Chondrocyte (in vitro differentiated cells): Measurements from ENCODE around the gene OLA1. TPM values are rescaled to one million over a fixed set of nuclear protein-coding genes. Genes with fewer than 3 reads are reported as not detected.

Experiments used
- DNase-seq: peaks from one replicate; pipeline ENCODE4 v3.0.0; 2021; ENCODE audit warnings: mixed read lengths, low spot score
- H3K27ac Mint-ChIP-seq: one replicate; pipeline ENCODE4 v1.8.0; 2021; ENCODE audit warnings: mild to moderate bottlenecking, moderate library complexity, mixed read lengths; ENCODE audit not compliant: unreplicated experiment
- H3K27me3 Mint-ChIP-seq: 2 replicates; pipeline ENCODE4 v1.8.0; 2021; ENCODE audit warnings: low read depth, mixed read lengths
- H3K36me3 Mint-ChIP-seq: 2 replicates; pipeline ENCODE4 v1.8.0; 2021; ENCODE audit warnings: low read depth, mixed read lengths
- H3K4me1 Mint-ChIP-seq: 2 replicates; pipeline ENCODE4 v1.8.0; 2021; ENCODE audit warnings: low read depth, mild to moderate bottlenecking, mixed read lengths
- H3K4me3 Mint-ChIP-seq: one replicate; pipeline ENCODE4 v1.8.0; 2021; ENCODE audit warnings: mild to moderate bottlenecking, moderate library complexity, mixed read lengths; ENCODE audit not compliant: unreplicated experiment
- H3K9me3 Mint-ChIP-seq: 2 replicates; pipeline ENCODE4 v1.8.0; 2021; ENCODE audit warnings: low read depth, mixed read lengths
- CTCF ChIP-seq: fragments of 200-600 bp; sonication (generic); IDR thresholded peaks from 2 replicates; pipeline ENCODE4 v1.5.0; 2021; ENCODE audit warnings: antibody characterized with exemption, mild to moderate bottlenecking, moderate library complexity
- total RNA-seq: library from RNA; stranded (reverse); gene quantifications from 3 replicates; pipeline ENCODE4 v1.2.1, GENCODE V29; 2021

The OLA1 gene
- total RNA-seq, 1 donor from 2014 or later = 77.5 TPM

- Mint-ChIP-seq H3K4me3 (no peak overlapping the region), H3K9me3 (no peaks in the 10 kb centered on the region), H3K36me3 (no peaks in the 10 kb centered on the region), H3K27ac (no peak overlapping the region), H3K27me3 (no peaks in the 10 kb centered on the region), H3K4me1 (peaks cover 40% of the 10 kb centered on the region)
- no peak for DNase-seq
- TF ChIP-seq CTCF = no peak
Measured at GRCh38 chr2:174040417-174040701, 208.0 kb downstream of the OLA1 start.

GRCh38 chr2:174039551-174040416 lies 208.5 kb downstream of the OLA1 start:
- DNase-seq = no peak
- H3K27ac Mint-ChIP-seq = peak overlapping the region; percentile 76
- H3K9me3 Mint-ChIP-seq = no peaks in the 10 kb centered on the region
- H3K36me3 Mint-ChIP-seq = no peaks in the 10 kb centered on the region
- TF ChIP-seq CTCF = peak; percentile 95
- no peaks in the 10 kb centered on the region for H3K27me3 Mint-ChIP-seq
- H3K4me3 Mint-ChIP-seq = peak overlapping the region; percentile 26
- H3K4me1 Mint-ChIP-seq = peaks cover 46% of the 10 kb centered on the region

- Mint-ChIP-seq H3K36me3 (no peaks in the 10 kb centered on the region), H3K4me1 (peaks cover 48% of the 10 kb centered on the region), H3K4me3 (no peak overlapping the region), H3K27me3 (no peaks in the 10 kb centered on the region), H3K9me3 (no peaks in the 10 kb centered on the region), H3K27ac (no peak overlapping the region)
- no peak for DNase-seq
- no peak for TF ChIP-seq CTCF
Measured at GRCh38 chr2:174038462-174038861, 209.9 kb downstream of the OLA1 start.

DNA sequence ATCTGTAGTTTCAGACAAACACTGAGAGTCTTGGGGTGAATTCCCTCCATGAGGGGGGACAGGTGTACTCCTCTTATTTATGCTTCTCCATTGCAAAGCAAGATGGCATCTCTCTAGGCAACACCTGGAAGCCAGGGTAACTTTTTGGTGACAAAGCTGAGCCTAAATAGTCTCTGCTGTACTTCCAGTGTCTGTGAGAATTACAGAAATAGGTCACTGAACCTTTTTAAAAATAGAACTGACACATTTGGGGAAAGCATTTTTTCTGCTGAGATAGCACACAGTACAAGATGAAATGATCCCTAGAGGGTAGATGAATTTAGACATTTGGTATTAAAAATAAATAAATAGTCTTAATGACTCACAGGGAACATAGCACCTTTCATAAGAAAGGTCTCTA lies 211.5 kb downstream of the OLA1 start:
- DNase-seq = no peak
- TF ChIP-seq CTCF = no peak
- Mint-ChIP-seq H3K4me3 (no peak overlapping the region), H3K36me3 (no peaks in the 10 kb centered on the region), H3K9me3 (no peaks in the 10 kb centered on the region), H3K27me3 (no peaks in the 10 kb centered on the region), H3K27ac (peak overlapping the region; percentile 71), H3K4me1 (peaks cover 58% of the 10 kb centered on the region)

DNA sequence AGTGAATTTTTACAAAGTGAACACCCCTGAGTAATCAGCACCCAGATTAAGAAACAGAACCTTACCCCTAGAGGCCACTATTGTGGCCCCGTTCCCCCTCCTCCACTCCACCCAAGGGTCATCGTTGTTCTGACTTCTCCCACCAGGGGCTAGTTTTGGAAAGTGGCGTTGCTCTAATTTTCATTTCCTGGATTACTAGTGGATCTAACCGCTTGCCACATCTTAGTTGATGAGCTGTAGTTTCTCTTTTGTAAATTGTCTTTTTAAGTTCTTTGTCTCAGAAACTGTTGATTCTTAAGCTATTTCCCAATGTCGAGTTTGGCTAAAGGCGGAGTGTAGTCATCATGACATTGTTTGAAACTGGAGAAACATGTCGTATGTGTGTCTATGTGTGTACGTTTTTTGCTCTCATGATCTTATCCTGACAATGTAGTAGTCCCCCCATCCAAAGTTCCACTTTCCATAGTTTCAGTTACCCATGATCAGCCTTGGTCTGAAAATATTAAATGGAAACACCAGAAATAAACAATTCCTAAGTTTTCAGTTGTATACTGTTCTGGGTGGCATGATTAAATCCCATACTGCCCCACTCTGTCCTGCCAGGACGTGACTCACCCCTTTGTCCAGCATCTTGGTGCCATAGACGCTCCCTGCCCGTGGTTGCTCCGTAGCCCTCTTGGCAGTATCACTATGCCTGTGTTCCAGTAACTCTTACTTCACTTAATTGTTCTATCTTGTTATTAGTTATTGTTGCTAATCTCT lies 212.2 kb downstream of the OLA1 start:
- Mint-ChIP-seq H3K36me3 (no peaks in the 10 kb centered on the region), H3K4me1 (peaks cover 62% of the 10 kb centered on the region), H3K27ac (peak overlapping the region; percentile 71), H3K9me3 (no peaks in the 10 kb centered on the region), H3K4me3 (no peak overlapping the region), H3K27me3 (no peaks in the 10 kb centered on the region)
- no peak for DNase-seq
- peak; percentile 24 for TF ChIP-seq CTCF
